T-helper 2 cell (primary cell): ENCODE results near the gene EMC10.
A peak's percentile ranks its signal among the peaks of the same experiment; 100 is the strongest.

Experiments
- DNase-seq, 5 experiments: peaks; one replicate each; pipeline versions ENCODE4 v3.0.0 to v3.0.0-alpha.2; 2012 to 2022

Gene EMC10

DNA sequence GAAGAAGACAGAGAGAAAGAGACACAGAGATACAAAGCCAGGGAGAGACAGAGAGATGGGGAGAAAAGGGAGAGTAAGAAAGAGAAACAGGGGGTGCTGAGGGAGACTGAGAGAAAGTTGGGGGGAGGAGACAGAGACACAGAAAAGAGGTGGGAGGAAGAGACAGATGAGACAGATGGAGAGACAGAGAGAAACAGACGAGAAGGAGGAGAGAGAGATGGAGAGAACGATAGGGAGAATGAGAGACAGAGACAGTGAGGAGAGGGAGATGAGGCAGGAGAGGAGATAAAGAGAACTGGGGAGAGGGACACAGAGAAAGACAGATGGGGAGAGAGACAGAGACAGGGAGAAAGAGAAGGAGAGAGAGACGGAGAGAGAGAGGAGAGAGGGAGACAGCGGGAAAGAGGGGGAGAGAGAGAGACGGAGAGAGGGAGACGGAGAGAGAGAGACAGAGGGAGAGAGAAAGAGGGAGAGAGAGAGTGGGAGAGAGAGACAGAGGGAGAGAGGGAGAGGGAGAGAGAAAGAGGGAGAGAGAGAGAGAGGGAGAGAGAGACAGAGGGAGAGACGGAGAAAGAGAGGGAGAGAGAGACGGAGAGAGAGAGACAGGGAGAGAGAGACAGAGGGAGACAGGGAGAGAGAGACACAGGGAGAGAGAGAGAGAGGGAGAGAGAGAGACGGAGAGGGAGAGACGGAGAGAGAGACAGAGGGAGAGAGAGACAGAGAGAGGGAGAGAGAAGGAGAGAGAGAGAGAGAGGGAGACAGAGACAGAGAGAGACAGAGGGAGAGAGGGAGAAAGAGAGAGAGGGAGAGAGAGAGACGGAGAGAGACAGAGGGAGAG lies 22.1 kb downstream of the EMC10 start:
- no peak for DNase-seq

DNA sequence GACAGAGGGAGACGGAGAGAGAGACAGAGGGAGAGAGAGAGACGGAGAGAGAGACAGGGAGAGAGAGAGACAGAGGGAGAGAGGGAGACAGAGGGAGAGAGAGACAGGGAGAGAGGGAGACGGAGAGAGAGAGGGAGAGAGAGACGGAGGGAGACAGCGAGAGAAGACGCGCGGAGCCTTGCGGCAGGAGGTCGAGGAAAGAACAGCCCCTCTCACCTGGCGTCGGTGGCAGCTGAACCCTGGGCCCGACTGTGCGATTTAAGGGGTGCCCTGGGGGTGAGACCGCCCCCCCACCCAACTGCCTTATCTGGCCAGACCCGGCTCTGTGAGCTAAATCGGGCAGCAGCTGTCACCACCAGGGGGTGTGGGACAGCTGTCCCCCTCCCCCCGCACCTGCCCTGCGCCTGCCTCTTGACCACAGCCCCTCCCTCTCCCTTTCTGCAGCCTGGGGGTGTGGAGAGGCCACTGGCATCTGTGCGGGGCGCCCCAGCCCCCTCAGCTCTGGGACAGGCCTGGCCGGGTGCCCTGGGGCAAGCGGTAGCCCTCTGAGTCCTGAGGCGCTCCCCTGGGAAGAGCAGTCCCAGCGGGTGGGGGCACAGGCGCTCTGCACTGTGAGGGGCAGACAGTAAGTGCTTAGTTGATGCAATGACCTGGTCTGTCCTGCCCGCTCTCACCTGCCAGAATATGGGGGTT lies 23.9 kb downstream of the EMC10 start:
- DNase-seq = no peak

GRCh38 chr19:50500753-50501151 lies 24.4 kb downstream of the EMC10 start:
- no peak for DNase-seq

DNA sequence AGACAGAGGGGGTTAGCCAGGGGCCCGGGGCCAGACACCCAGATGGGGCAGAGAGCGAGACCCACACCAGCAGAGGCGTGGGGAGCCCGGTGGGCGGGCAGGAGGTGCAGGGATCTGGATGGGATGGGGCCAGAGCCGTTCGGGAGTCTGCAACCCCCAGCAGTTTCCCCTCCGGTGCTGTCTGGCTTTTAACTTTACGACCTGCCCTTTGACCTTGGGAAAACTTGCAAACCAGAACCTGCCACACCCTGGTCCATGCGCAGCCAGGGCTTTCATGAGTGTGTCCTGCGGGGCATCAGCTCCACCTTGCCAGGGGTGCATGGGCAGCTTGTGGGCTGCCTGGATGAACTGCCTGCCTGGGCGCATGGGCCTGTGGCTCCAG lies 24.9 kb downstream of the EMC10 start:
- no peak for DNase-seq

DNA sequence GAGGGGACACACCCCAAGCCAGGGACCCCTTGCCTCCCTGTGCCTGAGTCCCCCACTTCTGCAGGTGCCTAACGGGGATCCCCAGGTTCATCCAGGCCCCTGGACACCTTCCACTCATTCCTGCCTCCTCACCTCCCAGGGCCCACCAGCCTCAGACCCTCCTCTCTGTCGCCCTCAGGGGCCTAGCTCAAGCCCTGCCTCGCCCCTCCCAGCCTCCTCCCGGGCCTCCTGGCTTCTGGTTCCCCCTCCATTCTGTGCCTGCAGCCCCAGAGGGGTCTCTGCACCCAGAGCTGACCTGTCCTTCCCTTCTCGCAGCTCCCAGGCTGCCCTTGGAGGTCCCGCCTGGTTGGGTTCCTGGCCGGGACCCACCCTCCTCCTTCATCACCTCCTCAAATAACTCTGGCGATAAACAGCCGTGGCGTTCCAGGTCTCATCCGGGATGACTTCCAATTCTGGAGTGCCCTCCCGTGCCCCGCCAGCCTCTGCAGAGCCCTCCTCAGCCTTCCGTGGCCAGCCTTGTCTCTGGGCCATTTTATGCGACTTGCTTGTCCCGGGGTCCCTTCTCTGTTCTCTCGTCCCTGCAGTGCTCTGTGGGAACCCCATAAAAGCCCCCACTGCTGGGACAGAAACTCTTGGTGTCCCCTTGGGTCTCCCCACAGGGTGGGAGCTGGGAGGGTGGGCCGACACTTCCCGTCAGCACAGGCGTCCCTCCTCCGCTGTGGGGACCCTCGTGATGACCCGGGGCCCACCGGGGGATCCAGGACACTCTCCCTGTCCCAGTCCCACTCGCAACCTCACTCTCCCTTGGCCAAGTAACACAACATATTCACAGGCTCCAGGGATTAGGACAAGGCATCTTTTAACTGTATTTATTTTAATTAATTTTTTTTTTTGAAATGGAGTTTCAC lies 25.5 kb downstream of the EMC10 start:
- no peak for DNase-seq

DNA sequence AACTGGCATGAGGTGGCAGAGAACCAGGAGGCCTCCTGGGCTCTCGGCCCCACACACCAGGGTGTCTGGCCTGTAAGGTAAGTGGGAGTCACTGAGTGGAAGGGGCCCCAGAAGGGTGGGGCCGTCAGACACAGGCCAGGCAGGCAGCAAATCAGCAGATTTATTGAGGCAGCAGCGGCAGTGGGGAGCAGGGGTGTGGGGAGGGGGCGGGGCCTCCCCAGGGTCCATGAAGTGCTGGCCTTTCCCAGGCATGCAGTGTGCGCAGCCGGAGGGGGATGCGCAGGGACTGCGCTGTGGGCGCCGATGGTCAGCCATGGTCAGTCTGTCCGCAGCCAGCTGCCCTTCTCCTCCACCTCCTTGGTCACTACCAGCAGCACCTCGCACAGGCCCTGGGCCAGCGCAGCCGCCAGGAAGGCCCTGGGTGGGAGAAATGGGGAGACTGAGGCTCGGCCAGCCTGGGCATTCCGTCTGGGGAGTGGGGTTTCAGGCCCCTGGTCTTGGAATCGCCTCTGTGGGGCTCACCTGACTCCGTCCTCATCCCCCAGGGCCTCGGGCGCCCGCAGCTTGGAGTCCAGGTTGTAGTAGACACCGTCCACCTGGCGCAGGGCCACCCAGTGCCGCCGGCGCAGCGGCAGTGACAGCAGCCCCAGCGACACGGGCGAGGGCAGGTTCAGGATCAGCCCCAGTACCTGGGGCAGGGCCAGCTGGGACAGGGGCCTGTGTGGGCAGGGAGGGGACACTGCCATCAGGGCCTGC lies 29.7 kb downstream of the EMC10 start:
- DNase-seq = no peak

- DNase-seq = no peak
Measured at GRCh38 chr19:50506700-50507099, 30.4 kb downstream of the EMC10 start.

GRCh38 chr19:50507376-50507775 lies 31.1 kb downstream of the EMC10 start:
- DNase-seq = no peak

- DNase-seq = no peak
Measured at GRCh38 chr19:50508843-50509190, 32.5 kb downstream of the EMC10 start.

GRCh38 chr19:50509366-50509765 lies 33.1 kb downstream of the EMC10 start:
- no peak for DNase-seq

DNA sequence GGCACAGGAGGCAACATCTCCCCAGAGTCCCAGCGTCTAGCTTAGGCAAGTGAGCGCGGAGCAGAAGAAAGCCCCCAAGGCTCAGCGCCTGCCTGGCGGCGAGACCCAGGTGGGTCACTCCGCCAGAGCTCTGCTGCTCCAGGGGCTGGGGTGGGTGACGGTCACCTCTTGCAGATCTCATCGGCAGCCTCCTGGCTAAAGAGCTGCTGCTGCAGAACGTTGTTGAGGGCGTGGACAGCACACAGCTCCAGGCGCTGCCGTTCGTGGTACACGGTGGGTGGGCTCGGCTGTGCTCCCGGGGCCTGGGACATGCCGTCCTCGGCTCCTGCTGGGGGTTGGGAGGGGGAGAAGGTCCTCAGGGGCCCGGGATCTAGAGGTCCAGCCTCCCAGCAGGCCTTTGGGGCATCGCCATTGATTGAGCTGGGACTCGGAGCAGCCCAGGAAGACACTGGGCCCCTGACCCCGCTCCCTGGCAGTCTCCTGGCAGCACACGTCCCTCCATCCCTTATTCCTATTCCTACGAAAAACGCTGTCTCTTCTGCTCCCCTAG lies 33.9 kb downstream of the EMC10 start:
- DNase-seq = no peak

DNA sequence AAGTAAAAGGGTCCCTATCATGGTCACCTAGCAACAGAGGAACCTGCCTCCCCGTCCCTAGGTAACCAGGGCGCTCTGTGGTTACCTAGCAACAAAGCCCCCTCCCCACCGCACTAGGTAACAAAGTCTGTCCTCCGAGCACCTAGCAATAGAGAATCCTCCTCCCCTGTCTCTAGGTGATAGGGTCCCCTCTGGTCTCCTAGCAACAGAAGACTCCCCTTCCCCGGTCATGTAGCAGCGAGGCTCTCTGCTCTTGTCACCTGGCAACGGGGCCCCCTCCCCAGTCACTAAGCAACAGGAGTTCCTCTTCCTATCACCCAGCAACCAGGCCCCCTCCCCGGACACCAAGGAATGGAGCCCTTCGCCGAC lies 34.4 kb downstream of the EMC10 start:
- DNase-seq = no peak

GRCh38 chr19:50511069-50511822 lies 34.9 kb downstream of the EMC10 start, which contains the start of gene JOSD2:
TSS of gene JOSD2 (minus strand) at chr19:50511191. CDS start at chr19:50510431, 760 bp downstream.
- DNase-seq = peak; percentile 92 to 100 (median 96)

GRCh38 chr19:50512112-50512998 lies 36.0 kb downstream of the EMC10 start:
- DNase-seq = no peak

- no peak for DNase-seq
Measured at GRCh38 chr19:50512999-50513745, 36.9 kb downstream of the EMC10 start.

GRCh38 chr19:50513746-50514345 lies 37.5 kb downstream of the EMC10 start, which contains the start of gene ASPDH:
TSS of gene ASPDH (minus strand) at chr19:50513913. CDS start at chr19:50513823, 90 bp downstream.
- DNase-seq = no peak

DNA sequence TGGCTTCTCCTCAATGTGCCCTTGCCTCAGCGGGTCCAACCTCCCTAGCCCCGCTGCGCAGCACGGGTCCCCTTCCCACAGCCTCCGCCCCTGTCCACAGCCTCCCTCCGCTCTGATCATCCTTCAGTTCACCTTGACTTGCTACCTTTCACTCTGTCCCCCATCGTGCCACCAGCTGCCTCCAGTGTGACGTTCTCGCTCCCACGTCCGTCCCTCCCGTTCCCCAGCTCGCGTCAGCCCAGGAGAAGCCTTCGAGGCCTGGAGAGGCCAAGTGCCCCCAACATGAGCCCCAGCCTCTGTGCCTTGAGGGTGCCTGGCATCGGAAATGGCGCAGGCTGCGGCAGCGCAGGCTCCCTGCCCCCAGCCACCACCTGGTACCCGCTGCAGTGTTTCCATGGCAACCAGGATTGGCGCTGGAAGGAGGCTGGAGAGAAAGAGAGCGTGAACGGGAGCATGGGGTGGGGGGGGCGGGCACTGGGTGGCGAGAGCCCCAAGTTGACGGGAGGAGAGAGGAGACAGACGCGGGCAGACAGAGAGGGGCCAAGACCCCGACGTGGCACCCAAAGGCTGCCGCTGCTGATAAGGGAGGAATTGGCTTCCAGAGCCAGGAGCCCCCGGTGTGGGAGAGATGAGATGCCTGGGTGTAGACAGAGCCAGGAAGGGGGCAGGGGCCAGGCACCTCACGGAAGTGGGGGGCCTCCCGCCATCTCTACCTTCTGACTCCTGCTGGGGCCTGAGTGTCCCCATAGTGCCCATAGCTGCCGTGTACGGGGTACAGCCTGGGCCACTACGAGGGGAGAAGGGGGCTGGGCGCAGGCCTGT lies 38.2 kb downstream of the EMC10 start:
- DNase-seq = no peak

DNA sequence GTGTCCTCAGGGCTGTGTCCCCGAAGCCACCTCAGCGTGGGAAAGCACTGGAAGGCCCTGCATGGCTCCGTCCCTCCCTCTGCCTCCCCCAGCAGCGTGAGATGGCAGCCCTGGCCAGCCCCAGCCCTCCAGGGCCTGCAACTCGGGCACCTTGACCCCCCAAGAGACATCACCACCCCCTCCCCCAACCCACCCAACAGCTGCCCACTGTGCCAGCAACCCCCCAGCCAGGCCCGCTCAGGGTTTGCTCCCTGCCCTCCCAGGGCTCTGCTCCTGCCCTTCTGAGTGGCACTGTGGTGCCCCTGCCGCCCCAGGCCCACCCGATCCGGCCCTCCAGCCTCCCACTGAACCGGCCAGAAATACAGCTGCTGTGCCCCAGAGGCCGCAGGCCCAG lies 38.9 kb downstream of the EMC10 start:
- DNase-seq = no peak
